Colonic mucosa (tissue), 4 donors: ENCODE results near the gene ZBTB20. TPM values are rescaled to one million over a fixed set of nuclear protein-coding genes. Genes with fewer than 3 reads are reported as not detected.

Experiments used
- DNase-seq: peaks from one replicate; pipeline ENCODE4 v3.0.0-alpha.2; 2020
- H3K27ac ChIP-seq: fragments of 200-600 bp; one replicate; pipeline ENCODE4 v1.8.0; 2021
- H3K27me3 ChIP-seq: fragments of 200-600 bp; one replicate; pipeline ENCODE4 v1.8.0; 2021
- H3K36me3 ChIP-seq: fragments of 200-600 bp; one replicate; pipeline ENCODE4 v1.8.0; 2021
- H3K4me1 ChIP-seq: fragments of 200-600 bp; one replicate; pipeline ENCODE4 v1.8.0; 2021; ENCODE audit warnings: mild to moderate bottlenecking
- H3K4me3 ChIP-seq: fragments of 200-600 bp; one replicate; pipeline ENCODE4 v1.8.0; 2021
- H3K9ac ChIP-seq, 2 donors: one replicate each; pipeline ENCODE4 v1.7.0; 2013; ENCODE audit warnings: control low read depth in 2 of 2, low read depth in 2 of 2, low read length in 2 of 2
- H3K9me3 ChIP-seq: fragments of 200-600 bp; one replicate; pipeline ENCODE4 v1.8.0; 2021
- intact Hi-C: fragments of 100-400 bp; cut with DNase I; formaldehyde crosslinking; loops from one replicate; pipeline ENCODE4 v1.14.1; 2022
- total RNA-seq, 2 donors: library from RNA; stranded (reverse); fragmentation: NEBNext Ultra II Directional in 1 of 2; extraction: Animal tissue kit (Norgen Biotek cat#: 25700) in 1 of 2; gene quantifications; one replicate each; pipeline ENCODE4 v1.2.1, GENCODE V29; 2021
- TF ChIP-seq, protein P1 (sequence below): fragments of 200-600 bp; IDR thresholded peaks from one replicate; pipeline ENCODE4 v1.8.0; 2022; ENCODE audit warnings: antibody characterized with exemption, mild to moderate bottlenecking
- donor health status: healthy.
- donor health status: DM: no; HTN: no; CAD: no.
- donor health status: DM: no; HTN: no; CAD: no.

ZBTB20 gene
- total RNA-seq, 2 donors from 2014 or later: 12.7 to 21.2 TPM

- intact Hi-C loops: no loop called here
Measured at GRCh38 chr3:114700637-114701234, 446.4 kb downstream of the ZBTB20 start.

GRCh38 chr3:114698146-114699105 lies 448.7 kb downstream of the ZBTB20 start:
- Histone ChIP-seq H3K27ac (no peak overlapping the region), H3K9me3 (no peaks in the 10 kb centered on the region), H3K4me1 (no peaks in the 10 kb centered on the region), H3K9ac (no peak overlapping the region), H3K27me3 (no peaks in the 10 kb centered on the region), H3K4me3 (no peak overlapping the region), H3K36me3 (no peaks in the 10 kb centered on the region)
- no peak for DNase-seq
- TF ChIP-seq, protein P1, sequence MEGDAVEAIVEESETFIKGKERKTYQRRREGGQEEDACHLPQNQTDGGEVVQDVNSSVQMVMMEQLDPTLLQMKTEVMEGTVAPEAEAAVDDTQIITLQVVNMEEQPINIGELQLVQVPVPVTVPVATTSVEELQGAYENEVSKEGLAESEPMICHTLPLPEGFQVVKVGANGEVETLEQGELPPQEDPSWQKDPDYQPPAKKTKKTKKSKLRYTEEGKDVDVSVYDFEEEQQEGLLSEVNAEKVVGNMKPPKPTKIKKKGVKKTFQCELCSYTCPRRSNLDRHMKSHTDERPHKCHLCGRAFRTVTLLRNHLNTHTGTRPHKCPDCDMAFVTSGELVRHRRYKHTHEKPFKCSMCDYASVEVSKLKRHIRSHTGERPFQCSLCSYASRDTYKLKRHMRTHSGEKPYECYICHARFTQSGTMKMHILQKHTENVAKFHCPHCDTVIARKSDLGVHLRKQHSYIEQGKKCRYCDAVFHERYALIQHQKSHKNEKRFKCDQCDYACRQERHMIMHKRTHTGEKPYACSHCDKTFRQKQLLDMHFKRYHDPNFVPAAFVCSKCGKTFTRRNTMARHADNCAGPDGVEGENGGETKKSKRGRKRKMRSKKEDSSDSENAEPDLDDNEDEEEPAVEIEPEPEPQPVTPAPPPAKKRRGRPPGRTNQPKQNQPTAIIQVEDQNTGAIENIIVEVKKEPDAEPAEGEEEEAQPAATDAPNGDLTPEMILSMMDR: no peak
- intact Hi-C loops: no loop called here

More at GRCh38 chr3:114700637-114701234, 446.4 kb downstream of the ZBTB20 start:
- Histone ChIP-seq H3K36me3 (no peaks in the 10 kb centered on the region), H3K27me3 (no peaks in the 10 kb centered on the region), H3K4me1 (no peaks in the 10 kb centered on the region), H3K27ac (no peak overlapping the region), H3K4me3 (no peak overlapping the region), H3K9me3 (no peaks in the 10 kb centered on the region), H3K9ac (no peak overlapping the region)
- TF ChIP-seq, protein P1: no peak
- no peak for DNase-seq

DNA sequence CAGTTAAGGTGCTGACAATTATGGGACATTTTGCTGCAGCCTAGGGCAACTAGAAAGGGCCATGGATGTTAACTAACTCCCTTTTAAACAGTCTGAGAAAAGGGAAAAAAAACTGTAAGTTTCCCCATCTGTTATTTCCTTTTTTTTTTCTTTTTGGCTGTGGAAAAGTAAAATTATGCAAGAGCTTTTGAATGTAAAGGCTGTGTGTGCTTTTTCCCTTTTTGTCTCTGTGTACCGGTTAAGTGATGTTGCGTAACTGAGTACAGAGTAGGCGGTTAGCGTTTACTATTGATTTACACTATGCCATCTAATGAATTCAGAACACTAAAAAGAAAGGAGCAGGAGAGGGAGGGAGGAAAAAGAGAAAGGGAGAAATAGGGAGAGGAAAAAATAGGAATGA lies 449.7 kb downstream of the ZBTB20 start:
- no peak overlapping the region for H3K27ac ChIP-seq
- H3K4me3 ChIP-seq: no peak overlapping the region
- no peaks in the 10 kb centered on the region for H3K9me3 ChIP-seq
- no peaks in the 10 kb centered on the region for H3K27me3 ChIP-seq
- intact Hi-C loops: no loop called here
- H3K9ac ChIP-seq: no peak overlapping the region
- H3K4me1 ChIP-seq: no peaks in the 10 kb centered on the region
- TF ChIP-seq, protein P1: no peak
- DNase-seq: no peak
- H3K36me3 ChIP-seq: no peaks in the 10 kb centered on the region

DNA sequence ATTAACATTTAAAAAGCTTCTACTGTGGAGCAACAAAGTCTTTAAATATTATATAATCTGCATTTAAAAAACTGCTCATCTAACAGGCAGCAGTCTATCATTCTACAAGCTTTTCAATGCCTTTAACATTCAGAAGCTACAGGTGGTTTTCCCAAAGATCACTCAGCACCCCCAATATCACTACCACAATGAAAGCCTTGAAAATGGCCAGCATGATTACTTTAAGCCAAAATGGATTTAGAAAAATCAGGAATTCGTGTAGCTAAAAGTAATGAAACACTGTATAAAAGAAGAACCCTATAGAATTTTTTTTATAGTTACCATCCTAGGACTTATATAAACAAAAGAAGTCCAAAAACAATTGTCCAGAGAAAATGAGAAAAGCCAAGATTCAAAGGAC lies 452.8 kb downstream of the ZBTB20 start:
- no peak overlapping the region for H3K9ac ChIP-seq
- DNase-seq: no peak
- H3K27ac ChIP-seq: no peak overlapping the region

GRCh38 chr3:114691871-114692270 lies 455.2 kb downstream of the ZBTB20 start:
- H3K9ac ChIP-seq: no peak overlapping the region
- H3K4me1 ChIP-seq: no peaks in the 10 kb centered on the region
- H3K27ac ChIP-seq: no peak overlapping the region
- no peaks in the 10 kb centered on the region for H3K27me3 ChIP-seq
- DNase-seq: no peak
- TF ChIP-seq, protein P1: no peak
- intact Hi-C loops: no loop called here
- H3K9me3 ChIP-seq: no peaks in the 10 kb centered on the region
- no peaks in the 10 kb centered on the region for H3K36me3 ChIP-seq
- no peak overlapping the region for H3K4me3 ChIP-seq

More for the DNA sequence above, 452.8 kb downstream of the ZBTB20 start:
- intact Hi-C loops: no loop called here
- Histone ChIP-seq H3K9me3 (no peaks in the 10 kb centered on the region), H3K27me3 (no peaks in the 10 kb centered on the region), H3K36me3 (no peaks in the 10 kb centered on the region), H3K4me1 (no peaks in the 10 kb centered on the region), H3K4me3 (no peak overlapping the region)
- TF ChIP-seq, protein P1: no peak
